HG02885 (cell line): Measurements from ENCODE around the gene FBP1.
"Not testable (repeated sequence)": the region's sequence is repeated elsewhere in the genome, so short reads cannot be mapped to it uniquely, and the experiment has no call there.

Source experiments
- ATAC-seq: cut with Tn5 transposase; IDR thresholded peaks from one replicate; pipeline ENCODE4 v1.9.1; 2021; ENCODE audit warnings: mild to moderate bottlenecking; ENCODE audit not compliant: unreplicated experiment, poor library complexity

FBP1 gene

DNA sequence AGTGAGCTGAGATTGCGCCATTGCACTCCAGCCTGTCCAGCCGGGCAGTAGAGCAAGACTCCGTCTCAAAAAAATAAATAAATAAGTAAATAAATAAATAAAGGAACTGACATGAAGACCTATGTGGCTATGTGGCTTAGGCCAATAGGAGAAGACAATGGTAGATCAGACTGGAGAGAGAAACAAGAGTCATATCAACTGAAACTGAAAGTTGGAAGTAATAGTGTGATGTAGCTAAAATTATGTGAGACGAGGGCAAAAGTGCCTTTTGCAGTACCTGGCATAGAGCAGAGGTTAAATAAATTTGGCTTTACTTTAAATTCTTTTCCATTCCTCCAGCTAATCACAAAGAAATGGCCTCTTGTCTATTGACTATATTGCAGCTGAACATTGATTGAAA is 53.0 kb downstream of the FBP1 start:
- ATAC-seq = no peak

DNA sequence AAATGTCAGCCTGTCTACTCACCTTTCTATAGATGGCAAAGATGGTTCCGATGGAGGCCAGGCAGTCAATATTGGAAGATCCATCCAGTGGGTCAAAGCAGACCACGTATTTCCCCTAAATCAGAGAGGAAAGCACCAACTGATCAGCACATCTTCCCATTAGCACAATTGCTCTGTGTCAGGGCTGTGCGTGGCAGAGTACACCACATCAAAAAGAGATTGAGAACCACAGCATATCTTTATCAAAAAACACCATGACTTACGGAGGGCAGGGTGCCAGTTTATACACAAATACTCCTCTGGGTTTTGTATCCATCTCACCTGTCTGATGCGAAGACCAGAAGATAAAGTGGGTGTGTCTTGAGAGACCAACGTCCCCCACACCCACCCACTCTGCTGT is 54.8 kb downstream of the FBP1 start:
- no peak for ATAC-seq

DNA sequence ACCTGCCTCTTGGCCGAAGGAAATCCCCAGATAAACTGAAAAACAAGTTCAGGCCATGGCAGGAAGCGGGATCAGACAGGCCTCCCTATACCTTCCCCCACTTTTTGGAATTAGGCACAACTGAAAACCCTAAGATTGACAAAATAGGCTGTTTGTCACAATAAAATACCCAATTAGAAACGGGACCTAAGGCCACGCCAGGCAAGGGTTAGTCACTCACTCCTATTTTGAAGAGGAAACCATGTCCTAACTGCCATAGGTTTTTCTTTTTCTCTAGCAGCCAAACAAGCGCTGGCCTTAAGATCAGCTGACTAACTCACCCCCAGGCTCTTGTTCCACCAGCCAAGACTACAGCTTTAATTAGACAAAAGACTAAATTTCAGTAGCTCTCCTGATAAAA is 57.6 kb downstream of the FBP1 start:
- no peak for ATAC-seq

DNA sequence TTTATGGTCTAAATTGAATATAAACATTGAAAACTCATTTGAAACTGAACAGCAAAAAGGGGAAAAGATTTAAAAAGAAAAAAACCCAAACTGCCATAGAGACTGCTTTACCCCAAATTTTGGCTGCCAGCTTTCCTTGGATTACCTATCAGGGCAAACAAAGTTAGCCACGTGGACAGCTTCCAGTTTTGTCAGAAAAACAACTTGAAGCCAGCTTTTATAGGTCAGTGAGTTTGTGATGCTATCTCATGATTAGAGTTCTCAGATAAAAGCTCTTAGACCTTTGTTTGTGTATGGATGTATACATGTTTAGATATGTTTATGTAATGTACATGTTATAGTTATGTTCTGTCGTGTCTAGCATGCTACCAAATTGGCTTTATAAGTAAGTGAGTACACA is 61.7 kb downstream of the FBP1 start:
- no peak for ATAC-seq

DNA sequence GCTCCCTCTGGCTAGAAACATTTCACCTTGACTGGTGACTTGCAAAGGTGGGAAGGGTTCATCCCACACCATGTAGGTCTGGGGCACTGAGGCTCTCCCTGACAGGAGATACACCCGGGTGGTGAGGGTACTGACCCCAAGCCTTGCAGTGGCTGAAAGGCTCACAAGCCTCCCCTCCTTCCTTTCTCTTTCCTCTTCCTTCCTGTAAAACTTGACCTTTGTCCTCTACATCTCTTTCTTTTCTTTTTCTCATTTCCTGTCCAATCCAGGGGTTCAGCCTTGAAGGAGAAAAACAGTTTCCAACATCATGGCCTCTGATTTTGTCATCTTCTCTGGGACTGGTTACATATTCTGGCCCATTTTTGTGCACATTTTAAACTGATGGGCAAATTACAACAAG is 62.3 kb downstream of the FBP1 start:
- no peak for ATAC-seq

DNA sequence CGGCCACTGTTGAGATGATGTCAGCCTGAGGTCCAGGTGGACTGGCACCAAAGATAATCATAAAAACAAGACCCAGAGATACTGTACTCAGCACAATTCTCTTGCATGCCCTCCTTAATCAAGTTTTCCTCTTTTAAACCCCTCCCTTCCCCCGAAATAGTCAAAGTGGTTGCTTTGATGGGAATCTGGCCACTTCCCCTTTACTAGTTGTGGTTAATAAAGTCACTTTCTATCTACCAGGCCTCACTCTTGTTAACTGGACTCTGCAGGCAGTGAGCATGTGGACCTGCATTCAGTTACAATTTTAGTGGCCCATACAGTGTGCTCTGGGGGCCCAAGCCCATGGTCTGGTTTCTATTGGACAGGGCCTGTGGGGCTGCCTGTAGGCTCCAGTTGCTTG is 63.2 kb downstream of the FBP1 start:
- ATAC-seq = no peak

DNA sequence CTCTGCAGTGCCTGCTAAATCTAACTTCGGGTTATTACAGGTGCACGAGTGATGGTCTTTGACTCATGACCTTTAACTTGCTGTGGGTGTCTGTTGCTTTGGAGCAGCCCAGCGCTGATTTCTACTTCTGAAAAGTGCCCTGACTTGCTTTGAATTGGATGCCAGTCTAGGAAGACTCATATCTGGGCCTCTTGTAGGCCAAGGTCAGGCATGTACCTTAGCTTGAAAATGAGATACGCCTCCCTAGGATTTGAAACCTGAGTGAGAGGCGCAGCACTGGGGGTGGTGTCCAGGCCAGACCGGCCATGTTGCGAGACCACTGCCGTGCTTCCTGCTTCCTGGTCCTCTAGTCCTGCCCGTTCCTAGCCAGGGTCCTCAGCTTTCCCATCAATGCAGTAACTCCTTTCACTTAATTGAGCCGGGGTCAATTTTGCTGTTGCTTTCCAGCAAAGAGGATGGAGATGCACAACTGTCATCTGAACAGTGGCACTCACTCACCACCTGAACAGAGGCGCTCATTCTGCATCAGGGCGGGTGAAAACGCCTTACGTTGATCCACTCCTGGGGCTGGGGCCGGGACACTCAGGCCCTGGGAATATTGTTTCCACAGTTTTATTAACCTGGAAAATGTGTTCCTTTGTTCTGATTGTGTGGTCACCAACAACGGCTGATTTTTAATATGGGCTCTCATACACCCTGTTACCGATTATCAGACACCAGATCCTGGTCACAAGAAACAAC is 70.2 kb downstream of the FBP1 start:
- no peak for ATAC-seq

DNA sequence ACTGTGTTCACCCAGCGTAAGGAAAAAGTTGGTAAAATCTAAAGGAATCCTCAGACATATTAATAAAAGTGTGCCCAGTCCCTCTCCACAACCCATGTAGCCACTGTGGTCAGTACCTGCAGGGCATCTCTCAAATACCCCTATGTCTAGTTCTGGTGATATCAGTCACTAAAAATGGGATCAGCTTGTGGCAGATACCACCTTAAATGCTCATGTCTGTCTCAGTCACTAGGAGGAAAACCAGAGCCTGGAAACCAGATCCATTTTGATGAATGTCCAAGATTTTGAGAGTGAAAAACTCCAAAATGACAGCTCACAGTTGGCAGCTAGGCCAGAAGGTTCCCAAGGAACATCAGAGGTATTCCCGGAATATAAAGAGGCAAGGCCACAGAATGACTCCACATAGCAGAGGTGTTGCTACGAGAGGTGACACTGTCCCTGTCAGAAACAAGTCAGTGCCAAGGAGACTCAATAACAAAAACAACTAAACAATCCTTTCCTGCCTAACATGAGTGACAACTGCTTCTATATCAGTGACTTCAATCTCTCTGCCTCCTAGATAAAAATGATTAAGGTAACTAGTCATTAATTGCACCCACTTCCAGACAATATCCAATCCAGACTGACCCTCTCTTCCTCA is 70.9 kb downstream of the FBP1 start:
- ATAC-seq = no peak

DNA sequence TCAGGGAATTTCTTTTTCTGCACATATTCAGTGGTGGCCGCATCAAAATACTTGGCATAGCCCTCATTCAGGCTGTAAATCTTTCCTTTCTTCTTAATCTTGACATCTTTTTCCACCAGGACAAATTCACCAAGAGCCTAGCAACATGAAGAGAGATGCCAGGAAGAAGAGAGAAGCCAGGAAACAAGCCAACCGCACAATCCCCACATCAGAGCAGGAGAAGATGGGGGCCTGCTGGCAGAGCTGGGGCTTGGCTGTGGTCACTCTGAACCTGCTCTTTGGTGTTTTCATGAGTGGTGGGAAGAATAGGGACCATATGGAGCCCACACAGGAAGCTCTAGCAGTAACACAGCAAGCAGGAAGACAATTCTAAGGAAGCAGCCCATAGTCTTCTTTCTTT is 72.0 kb downstream of the FBP1 start:
- no peak for ATAC-seq

DNA sequence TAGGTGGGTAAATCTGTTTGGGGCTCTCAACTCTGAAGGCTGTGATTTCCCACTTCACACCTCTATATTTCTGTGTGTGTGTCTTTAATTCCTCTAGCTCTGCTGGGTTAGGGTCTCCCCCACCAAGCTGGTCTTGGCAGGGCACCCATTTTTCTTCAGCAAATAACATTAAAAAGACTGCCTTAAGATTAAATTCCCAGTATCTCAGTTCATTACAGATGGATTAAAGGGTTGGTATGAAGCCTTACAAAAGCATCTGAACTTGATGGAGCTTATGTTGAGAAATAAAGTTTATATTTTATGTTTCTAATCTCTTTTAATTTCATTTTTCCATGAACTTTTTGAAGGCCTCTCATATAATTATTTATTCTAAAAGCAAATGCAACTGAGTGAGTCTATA is 72.8 kb downstream of the FBP1 start:
- ATAC-seq = no peak

DNA sequence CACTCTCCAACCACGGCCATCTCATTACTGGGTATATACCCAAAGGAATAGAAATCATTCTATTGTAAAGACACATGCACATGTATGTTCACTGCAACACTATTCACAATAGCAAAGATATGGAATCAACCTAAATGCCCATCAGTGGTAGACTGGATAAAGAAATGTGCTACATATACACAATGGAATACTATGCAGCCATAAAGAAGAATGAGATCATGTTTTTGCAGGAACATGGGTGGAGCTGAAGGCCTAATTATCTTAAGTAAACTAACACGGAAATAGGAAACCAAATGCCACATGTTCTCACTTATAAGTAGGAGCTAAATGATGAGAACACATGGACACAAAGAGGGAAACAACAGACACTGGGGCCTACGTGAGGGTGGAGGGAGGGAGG is 75.0 kb downstream of the FBP1 start:
- ATAC-seq = not testable (repeated sequence)

DNA sequence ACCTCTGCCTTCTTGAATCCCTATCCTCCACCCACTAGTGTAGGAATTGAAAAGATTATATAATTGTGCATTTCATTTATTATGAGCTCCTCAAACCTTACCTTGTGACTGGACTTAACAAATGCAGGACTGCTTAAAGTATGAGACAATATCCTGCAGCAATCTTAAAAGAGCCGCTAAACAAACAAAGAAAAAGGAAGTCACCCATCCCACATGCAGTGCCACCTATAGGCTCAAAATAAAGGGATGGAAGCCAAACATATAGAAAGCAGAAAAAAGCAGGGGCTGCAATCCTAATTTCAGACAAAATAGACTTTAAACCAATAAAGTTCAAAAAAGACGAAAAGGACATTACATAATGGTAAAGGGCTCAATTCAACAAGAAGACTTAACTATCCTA is 75.8 kb downstream of the FBP1 start:
- no peak for ATAC-seq

DNA sequence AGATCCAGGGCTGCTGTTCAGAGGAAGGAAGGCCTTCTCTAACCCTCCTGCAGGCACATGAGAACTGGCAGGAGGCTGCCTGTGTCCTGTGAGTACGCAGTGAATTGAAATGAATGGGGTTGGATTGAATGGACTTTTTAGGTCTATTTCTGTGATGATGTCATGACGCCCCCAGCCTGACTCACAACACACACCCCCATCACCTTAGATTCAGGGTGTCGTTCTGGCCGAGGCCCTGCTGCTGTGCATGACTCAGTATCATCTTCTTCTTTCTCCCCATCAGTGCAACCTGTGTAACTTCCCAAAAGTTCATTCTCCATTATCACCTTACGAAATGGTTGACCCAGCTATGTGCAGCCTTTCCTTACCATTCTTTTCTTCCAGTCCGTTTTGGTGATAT is 79.1 kb downstream of the FBP1 start:
- ATAC-seq = no peak

DNA sequence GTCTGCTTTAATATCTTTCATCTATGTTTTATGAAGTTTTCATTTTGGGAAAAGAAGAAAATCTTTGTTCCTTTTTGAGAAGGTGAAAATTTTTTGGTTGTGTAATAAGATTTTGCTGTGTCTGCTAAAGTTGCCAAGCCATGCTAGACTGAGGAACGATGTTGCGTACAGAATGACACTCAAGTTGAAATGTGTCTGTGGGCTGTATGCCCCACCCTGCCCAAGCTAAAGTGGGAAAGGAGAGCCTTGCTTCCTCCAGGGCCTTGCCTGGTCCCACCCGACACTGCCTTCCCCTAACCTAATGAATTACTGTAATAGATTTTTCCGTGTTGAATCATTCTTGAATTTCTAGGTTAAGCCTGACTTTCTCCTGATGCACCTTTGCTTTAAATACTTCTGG is 81.9 kb downstream of the FBP1 start:
- no peak for ATAC-seq

DNA sequence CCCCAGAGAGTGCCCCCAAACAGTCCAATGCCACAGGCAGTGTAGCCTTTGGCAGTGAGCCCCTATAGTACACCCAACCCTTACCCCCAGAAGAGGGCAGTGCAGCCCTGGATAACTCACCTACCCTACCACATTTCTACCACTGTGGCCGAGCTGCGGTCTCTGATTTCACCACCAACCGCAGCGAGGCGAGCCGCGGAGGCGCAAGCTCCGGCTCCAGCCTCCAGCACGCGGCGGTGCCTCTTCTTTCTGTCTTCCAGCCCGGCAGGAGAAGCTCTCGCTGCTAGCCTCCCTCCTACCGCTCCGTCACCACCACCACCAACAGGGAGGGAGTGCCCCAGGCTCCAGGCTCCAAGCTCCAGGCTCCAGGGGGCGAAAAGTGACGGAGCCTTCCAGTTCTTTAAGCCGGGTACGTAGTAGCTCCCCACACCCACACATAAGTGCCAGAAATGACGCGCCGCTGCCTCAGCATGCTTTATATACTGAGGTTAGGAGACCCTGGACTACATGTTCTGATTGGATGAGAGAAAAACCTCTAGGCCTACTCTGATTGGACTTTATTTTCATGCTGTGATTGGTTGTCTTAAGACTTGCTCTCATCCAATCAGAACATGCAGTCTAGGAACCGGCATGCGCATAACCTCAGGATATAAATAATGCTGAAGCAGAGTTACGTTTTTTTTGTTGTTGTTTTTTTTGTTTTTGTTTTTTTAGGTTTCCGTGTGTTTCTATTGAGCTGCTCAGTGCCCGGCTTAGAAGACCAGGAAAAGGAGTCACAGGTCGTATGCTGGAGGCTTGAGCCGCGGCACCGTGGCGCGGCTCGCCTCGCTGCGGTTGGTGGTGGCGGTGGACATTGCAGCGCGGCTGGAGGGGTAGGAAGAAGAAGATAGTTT is 84.6 kb downstream of the FBP1 start, which contains the start of gene PCAT7:
PCAT7 (plus strand) TSS at position 645 of the 893 bp plus-strand sequence.
- ATAC-seq = no peak

DNA sequence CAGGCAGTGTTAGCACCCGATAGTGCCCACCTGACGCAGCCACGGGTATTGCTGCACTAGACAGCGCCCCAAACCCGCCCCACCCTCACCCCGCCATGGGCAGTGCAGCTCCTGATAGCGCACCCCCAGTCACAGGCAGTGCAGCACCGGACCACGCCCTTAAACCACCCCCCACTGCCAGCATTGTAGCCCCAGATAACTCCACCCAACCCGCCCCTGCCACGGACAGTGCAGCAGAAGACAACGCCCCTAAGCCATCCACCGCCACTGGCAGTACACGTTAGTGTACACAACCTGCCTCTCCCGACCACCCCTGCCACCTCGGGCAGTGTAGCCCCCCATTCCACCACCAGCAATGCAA is 85.3 kb downstream of the FBP1 start:
- no peak for ATAC-seq
